ENCODE measurements around the gene DUS2. TPM values are rescaled to one million over a fixed set of nuclear protein-coding genes. Genes with fewer than 3 reads are reported as not detected.
A peak's percentile ranks its signal among the peaks of the same experiment; 100 is the strongest.

The DUS2 gene
- total RNA-seq, 6 donors from 2014 or later, result 12.7 to 28.3 (median 16.8) TPM

DNA sequence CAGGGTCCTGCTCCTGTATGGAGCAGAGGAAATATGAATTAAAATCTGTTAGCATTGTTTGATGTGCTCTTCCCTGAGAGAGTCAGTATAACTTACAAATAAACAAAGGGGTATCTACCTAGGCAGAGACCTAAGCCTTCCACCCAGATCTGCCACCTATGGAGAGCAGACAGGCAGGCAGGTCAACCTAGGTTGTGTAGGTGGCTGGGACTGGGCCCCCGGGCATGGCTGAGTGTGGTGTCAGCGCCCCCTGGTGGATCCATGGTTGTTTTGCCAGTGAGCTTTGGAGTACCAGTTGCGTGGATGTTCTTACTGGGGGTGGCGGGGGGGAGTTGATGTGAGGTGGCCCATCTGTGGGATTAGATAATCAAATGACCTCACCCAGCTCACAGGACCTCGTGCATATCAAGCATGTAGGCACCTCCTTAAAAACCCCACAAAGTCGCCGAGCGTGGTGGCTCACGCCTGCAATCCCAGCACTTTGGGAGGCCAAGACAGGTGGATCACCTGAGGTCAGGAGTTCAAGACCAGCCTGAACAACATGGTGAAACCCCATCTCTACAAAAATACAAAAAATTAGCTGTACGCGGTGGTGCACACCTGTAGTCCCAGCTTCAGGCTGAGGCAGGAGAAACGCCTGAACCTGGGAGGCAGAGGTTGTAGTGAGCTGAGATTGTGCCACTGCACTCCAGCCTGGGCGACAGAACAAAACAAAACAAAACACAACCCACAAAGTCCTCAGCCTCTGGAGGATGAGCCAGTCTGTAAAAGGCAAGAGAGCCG lies 17.6 kb downstream of the DUS2 start:
- Histone ChIP-seq H3K9me3 (no peaks in the 10 kb centered on the region), H3K4me3 (no peak overlapping the region), H3K36me3 (peaks cover 0 to 16% (median 0%) of the 10 kb centered on the region in 4 donors), H3K27me3 (no peaks in the 10 kb centered on the region), H3K4me1 (peaks cover 11 to 24% (median 19%) of the 10 kb centered on the region in 4 donors), H3K27ac (peak overlapping the region in 3 of 4 donors; percentile 46 to 83 (median 71))
- no peak for TF ChIP-seq POLR2A (IDR thresholded peaks at IDR 0.05)
- TF ChIP-seq, protein P1, sequence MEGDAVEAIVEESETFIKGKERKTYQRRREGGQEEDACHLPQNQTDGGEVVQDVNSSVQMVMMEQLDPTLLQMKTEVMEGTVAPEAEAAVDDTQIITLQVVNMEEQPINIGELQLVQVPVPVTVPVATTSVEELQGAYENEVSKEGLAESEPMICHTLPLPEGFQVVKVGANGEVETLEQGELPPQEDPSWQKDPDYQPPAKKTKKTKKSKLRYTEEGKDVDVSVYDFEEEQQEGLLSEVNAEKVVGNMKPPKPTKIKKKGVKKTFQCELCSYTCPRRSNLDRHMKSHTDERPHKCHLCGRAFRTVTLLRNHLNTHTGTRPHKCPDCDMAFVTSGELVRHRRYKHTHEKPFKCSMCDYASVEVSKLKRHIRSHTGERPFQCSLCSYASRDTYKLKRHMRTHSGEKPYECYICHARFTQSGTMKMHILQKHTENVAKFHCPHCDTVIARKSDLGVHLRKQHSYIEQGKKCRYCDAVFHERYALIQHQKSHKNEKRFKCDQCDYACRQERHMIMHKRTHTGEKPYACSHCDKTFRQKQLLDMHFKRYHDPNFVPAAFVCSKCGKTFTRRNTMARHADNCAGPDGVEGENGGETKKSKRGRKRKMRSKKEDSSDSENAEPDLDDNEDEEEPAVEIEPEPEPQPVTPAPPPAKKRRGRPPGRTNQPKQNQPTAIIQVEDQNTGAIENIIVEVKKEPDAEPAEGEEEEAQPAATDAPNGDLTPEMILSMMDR (IDR thresholded peaks at IDR 0.05), result peak; percentile 85 to 92 (median 90)
- ATAC-seq (ENCODE audit: low FRiP score in 2 of 2) (peak; percentile 95 to 96), DNase-seq (peak; percentile 85 to 93)
- 62 to 72% methylated on average over 13 to 14 of the region's 14 CpGs for WGBS, 2 donors

DNA sequence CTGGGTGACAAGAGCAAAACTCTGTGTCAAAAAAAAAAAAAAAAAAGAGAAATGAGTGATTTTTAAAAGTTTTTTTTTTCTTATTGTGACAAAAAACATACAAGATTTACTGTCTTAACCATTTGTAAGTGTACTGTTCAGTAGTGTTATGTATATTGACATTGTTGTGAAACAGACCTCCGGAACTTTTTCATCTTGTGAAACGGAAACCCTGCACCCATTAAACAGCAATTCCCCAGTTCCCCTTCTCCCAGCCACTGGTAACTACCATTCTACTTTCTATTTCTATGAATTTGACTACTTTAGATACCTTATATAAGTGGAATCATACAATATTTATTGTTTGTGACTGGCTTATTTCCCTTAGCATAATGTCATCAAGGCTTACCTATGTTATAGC lies 18.7 kb downstream of the DUS2 start:
- WGBS, 2 donors, result 59 to 67% methylated on average over 2 of the region's 2 CpGs
- no peak for TF ChIP-seq POLR2A (IDR thresholded peaks at IDR 0.05)
- TF ChIP-seq POLR2AphosphoS5 (IDR thresholded peaks at IDR 0.05), result no peak
- no peak for TF ChIP-seq EP300 (IDR thresholded peaks at IDR 0.05)
- TF ChIP-seq, protein P1 (IDR thresholded peaks at IDR 0.05), result no peak
- H3K4me3 ChIP-seq, result no peak overlapping the region
- no peaks in the 10 kb centered on the region for H3K9me3 ChIP-seq
- H3K4me1 ChIP-seq, result peaks cover 11 to 24% (median 19%) of the 10 kb centered on the region in 4 donors
- H3K27ac ChIP-seq, result peak overlapping the region in 2 of 4 donors; percentile 34 to 83
- DNase-seq, result no peak
- H3K27me3 ChIP-seq, result no peaks in the 10 kb centered on the region
- ATAC-seq (ENCODE audit: low FRiP score in 2 of 2), result peak in 1 of 2 donors; percentile 65
- H3K36me3 ChIP-seq, result peaks cover 0 to 16% (median 0%) of the 10 kb centered on the region in 4 donors

DNA sequence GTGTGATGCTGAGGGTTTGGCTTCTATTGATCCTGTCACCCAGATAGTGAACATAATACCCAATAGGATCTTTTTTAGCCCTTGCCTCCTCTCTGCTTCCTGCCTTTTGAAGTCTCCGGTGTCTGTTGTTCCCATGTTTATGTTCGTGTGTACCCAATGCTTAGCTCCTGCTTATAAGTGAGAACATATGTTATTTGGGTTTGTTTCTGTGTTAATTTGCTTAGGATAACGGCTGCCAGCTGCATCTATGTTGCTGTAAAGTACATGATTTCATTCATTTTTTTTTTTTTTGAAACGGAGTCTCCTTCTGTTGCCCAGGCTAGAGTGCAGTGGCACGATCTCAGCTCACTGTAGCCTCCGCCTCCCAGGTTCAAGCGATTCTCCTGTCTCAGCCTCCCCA lies 23.0 kb downstream of the DUS2 start:
- no peak for ATAC-seq (ENCODE audit: low FRiP score in 2 of 2)
- peaks cover 4 to 15% (median 5%) of the 10 kb centered on the region in 4 donors for H3K4me1 ChIP-seq
- H3K4me3 ChIP-seq, result no peak overlapping the region
- WGBS, 2 donors, result 73 to 82% methylated on average over 7 of the region's 7 CpGs
- peaks cover 0 to 26% (median 12%) of the 10 kb centered on the region in 4 donors for H3K36me3 ChIP-seq
- H3K27me3 ChIP-seq, result no peaks in the 10 kb centered on the region
- H3K27ac ChIP-seq, result no peak overlapping the region
- no peak for TF ChIP-seq POLR2A (IDR thresholded peaks at IDR 0.05)
- no peak for TF ChIP-seq EP300 (IDR thresholded peaks at IDR 0.05)
- TF ChIP-seq POLR2AphosphoS5 (IDR thresholded peaks at IDR 0.05), result no peak
- TF ChIP-seq, protein P1 (IDR thresholded peaks at IDR 0.05), result no peak
- H3K9me3 ChIP-seq, result no peaks in the 10 kb centered on the region
- DNase-seq, result no peak

DNA sequence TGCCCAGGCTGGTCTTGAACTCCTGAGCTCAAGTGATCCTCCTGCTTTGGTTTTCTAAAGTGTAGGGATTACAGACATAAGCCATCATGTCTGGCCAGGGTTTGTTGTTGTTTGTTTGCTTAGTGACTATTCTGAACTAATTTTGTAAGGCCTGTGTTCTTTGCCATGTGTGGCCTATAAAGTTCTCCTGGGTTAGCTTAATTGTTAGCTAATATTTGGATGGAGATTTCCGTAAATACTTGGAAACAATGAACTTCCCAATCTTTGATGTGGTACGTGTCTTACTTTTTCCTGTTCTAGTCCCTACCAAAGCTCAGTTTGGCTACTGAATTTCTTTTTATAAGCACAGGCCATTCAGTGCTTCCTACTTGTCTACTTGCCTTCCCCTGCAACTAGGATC lies 24.9 kb downstream of the DUS2 start:
- no peak overlapping the region for H3K4me3 ChIP-seq
- 64 to 74% methylated on average over 2 of the region's 2 CpGs for WGBS, 2 donors
- no peak for ATAC-seq (ENCODE audit: low FRiP score in 2 of 2)
- no peaks in the 10 kb centered on the region for H3K27me3 ChIP-seq
- H3K4me1 ChIP-seq, result peaks cover 0 to 14% (median 0%) of the 10 kb centered on the region in 4 donors
- TF ChIP-seq POLR2A (IDR thresholded peaks at IDR 0.05) (no peak), POLR2AphosphoS5 (IDR thresholded peaks at IDR 0.05) (no peak), EP300 (IDR thresholded peaks at IDR 0.05) (no peak)
- TF ChIP-seq, protein P1 (IDR thresholded peaks at IDR 0.05), result no peak
- H3K36me3 ChIP-seq, result peaks cover 0 to 35% (median 18%) of the 10 kb centered on the region in 4 donors
- no peaks in the 10 kb centered on the region for H3K9me3 ChIP-seq
- H3K27ac ChIP-seq, result peak overlapping the region in 1 of 4 donors; percentile 2
- no peak for DNase-seq

Measured in upper lobe of left lung (tissue), 6 donors.